Nucleus accumbens (tissue), 56 donors: ENCODE measurements around the gene RHBDD3.
A peak's percentile ranks its signal among the peaks of the same experiment; 100 is the strongest.
"Not testable (repeated sequence)": the region's sequence is repeated elsewhere in the genome, so short reads cannot be mapped to it uniquely, and the experiment has no call there.

Source experiments
- DNase-seq, 56 donors: peaks; one replicate each; lab custom pipeline; 2025; lab: John Stamatoyannopoulos, UW

RHBDD3 gene

GRCh38 chr22:29224121-29224858 is 43.5 kb downstream of the RHBDD3 start:
- peak in 9 of 56 donors; percentile 6 to 56 (median 39) for DNase-seq

DNA sequence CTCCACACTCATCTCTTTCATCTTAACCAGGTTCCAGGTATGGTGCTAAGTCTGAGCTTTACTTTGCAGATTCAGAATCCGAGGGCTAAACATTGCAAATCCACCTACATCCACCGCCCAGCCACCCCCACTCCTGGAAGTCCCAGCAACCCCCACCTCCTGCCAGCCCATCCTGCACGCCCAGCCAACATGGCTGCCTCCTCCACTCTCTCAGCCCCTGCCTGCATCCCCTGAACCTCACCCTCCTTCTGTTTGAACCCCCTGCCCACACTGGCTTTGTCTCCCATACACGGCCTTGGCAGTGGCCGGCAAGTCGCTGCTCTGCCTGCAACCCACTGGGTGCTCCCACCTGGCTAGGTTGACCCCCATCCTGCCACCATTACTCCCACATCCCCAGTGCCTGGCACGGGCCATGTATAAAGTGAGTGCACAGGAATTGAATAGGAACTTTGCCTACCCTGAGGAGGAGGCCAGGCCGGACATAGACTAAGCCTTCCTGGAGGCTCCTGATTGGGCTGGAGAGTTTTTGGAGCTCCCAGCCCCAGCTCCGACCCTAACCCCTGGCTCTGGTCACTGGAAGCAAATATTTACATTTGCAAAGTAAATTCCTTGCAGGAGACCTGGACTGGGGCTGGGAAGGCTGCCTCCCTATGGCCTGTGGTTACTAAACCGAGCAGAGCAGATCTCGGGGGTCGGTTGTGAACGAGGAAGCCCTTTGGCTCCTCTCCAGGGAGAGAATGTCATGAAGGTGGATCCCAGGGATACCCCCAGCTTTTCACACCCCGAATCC is 47.7 kb downstream of the RHBDD3 start:
- DNase-seq, result no peak

DNA sequence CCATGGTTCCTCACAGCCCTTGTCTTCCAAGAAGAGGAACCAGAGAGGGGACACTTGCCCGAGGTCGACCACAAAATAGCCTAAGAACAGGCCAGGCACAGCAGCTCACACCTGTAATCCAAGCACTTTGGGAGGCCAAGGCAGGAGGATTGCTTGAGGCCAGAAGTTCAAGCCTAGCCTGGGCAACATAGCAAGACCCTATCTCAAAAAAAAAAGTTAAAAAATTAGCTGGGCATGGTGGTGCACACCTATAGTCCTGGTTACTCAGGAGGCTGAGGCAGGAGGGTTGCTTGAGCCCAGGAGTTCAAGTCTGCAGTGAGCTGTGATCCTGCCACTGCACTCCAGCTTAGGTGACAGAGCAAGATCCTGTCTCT is 48.4 kb downstream of the RHBDD3 start:
- not testable (repeated sequence) for DNase-seq

DNA sequence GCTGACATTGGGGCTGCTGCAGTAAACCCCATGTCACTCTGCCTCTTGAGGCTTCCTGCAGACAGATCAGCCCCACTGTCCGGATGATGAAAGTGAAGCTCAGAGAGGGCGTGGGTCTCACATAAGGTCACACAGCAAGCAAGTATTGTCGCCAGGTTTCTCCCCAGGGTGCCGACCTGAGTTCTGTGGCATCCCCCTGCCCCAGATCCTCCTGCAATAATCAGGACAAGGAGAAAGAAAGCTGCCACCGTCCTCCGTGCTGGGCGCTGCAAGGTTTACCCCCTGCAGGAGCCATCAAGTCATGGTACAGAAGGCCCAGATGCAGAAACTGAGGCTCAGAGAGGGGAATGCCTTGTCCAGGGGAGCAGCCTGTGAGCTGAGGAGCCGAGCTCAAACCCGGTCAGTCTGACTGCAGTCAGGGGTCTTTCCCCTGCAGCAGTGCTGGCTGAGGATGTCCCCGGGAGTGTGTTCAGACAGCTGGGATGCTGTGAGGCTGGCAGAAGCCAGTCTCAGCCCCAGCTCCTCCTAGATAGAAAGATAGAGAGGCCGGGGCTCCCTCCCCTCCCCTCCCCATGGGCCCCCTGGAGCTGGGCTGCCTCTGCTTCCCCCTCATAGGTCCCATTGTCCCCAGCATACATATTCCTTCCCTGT is 48.9 kb downstream of the RHBDD3 start:
- DNase-seq, result no peak

DNA sequence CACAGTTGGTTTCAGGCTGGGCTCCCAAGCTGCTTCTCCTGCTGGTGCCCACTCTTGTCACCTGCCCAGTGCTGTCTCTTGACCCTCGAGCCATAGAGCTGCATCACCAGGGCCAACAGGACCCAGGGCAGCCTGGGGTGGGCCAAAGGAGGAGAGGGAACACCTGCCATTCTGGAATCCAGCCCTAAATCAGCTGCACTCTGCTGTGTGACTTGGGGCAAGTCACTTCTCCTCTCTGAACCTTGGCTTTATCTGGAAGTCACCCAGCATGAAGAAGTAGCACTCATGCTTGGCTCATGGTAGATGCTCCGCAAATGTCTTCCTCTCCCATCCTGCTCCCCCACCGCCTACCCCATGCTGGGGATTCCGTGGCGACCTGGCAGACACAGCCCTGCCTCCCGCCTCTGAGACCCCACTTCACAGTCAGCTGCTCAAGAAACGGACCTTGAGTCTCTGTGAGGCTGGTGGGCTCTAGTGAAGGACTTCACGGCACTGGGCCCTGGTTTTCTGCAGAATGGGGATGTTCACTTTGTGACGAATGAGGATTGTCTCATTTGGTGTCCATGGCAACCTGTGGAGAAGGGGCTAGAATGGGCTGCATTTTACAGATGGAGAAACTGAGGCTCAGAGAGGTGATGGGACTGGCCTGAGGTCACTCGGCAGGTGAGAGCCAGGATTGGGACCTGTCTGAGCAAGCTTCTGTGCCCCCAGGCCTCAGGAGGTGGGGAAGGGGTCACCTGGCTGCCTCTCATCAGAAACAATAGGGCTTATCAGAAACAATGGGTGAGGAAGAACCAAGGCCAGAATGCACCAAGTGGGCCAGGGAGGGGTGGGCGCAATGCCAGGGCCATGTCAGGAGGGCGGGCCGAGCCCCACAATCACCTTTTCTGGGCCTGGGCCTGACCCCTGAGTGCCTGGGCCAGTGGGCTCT is 49.7 kb downstream of the RHBDD3 start:
- DNase-seq, result no peak

- DNase-seq, result peak in 15 of 56 donors; percentile 8 to 56 (median 34)
Observed at GRCh38 chr22:29216873-29217666, 50.7 kb downstream of the RHBDD3 start.

DNA sequence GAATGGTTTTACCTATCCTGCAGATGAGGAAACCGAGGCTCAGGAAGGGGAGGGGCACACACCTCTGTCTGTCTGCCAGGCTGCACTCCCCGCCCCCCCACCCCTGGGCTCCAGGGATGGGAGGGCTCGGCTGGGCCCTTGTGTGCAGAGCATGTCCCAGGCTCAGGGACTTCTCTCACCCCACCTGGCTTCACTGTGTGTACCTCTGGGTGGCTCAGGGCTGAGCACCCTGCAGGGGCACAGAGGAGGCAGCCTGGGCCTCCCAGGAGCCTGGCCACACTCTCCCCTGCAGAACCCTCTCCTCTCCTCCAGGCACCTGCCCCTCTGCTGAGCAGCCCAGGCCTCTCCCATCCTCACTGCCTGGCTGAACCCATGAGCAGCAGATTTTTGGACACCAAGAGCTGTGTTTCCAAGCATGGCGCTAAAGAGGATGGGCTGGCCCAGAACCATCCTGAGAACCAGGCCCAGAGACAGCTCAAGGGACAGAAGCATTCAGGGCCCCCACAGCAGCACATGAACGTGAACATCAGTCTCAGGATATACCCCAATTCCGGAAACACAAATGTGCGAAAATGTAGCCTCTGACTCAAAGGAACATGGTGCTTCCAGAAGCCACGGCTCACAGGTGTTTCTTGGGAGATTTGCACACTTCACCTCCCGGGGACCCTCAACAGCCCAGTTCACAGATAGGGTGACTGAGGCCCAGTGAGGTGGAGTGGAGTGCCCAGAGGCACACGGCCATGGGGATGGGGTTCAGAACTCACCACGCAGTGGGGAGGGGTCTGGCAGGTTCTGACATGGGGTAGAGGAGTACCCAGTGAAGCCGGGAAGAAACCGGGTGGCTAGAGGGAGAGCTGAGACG is 51.5 kb downstream of the RHBDD3 start:
- no peak for DNase-seq

DNA sequence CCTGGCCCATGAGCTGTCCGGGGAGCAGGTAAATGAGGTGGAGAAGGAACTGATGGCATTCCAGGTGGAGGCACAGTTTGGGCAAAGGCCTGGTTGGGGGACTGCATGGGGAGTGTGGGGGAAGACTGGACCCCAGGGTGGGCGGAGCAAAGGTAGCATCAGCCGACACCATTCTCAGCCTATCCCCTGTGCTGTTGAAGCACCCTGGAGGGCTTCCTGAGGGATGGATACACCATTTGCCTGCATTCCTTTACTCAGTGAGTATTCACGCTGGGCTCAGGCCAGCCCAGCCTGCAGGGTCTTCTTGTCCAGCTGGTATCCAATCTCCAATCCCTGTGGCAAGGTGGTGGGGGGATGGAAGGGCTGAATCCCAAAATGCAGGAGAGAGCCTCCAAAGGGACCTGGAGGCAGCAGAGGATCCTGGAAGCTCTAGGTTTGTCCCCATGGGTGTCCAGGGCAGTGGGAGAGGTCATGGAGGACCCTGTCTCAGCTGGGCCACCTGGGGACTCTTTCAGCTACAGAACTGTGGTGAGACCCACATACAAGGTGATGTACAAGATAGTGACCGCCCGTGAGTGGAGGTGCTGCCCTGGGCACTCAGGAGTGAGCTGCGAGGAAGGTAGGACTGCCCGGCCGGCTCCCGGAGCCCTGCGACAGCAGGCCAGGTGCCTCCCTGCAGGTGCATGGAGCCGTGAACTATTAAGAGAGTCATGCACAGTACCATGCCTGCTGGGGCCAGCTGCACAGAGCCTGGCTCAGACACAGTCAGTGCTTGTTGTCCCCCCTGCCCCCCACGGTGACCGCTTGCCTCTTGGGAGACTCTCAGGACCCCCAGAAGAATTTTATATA is 52.5 kb downstream of the RHBDD3 start:
- no peak for DNase-seq

GRCh38 chr22:29214232-29214631 is 53.5 kb downstream of the RHBDD3 start:
- DNase-seq, result no peak

DNA sequence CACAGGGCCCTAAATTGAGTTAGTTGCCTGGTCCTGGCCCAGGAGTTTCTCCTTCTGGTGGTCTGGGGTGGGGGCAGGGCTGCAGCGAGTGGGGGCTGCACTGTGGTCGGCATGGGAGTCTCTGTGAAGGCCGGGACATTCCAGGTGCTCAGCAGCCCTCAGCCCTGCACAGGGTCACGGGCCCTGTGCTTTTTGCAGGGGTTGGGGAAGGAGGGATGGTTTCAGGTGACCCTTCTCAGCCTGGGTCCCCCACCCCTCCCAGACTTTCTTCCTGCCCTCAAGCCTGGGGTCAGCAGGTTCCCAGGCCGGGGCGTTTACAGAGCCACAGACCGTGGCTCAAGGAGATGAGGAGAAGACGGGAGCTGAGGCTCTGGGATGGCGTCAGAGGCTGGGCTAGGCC is 54.3 kb downstream of the RHBDD3 start:
- no peak for DNase-seq

GRCh38 chr22:29212743-29213142 is 55.0 kb downstream of the RHBDD3 start:
- no peak for DNase-seq

- DNase-seq, result no peak
Observed at GRCh38 chr22:29211466-29211865, 56.3 kb downstream of the RHBDD3 start.

DNA sequence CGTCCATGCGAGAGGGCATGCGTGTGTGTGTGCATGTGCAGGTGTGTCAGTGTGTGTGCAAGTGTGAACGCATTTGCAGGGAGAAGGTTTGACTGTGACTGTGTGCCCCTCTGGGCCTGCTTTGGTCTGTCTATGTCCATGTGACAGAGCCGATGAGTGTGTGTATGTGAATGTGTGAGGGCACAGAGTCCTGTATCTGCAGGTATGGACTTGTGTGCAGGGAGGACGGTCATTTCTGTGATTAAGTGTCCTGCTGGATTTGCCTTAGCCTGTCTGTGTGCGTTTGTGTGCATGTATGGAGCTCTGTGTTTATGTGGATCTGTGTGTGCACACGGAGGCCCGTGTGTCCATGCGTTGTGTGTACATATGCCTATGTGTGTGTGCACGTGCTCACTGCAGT is 56.7 kb downstream of the RHBDD3 start:
- no peak for DNase-seq
